ENCODE data around the gene HPS6. TPM values are rescaled to one million over a fixed set of nuclear protein-coding genes. Genes with fewer than 3 reads are reported as not detected.

The HPS6 gene
- total and polyA plus RNA-seq, 2 donors (not counting 1 experiment from before 2014, with no cell fraction given): 8.0 to 30.1 TPM

GRCh38 chr10:102086196-102086595, 21.0 kb downstream of the HPS6 start:
- no peak for TF ChIP-seq EZH2 (IDR thresholded peaks at IDR 0.05; ENCODE audit: low read length, missing control alignments)
- no peak for TF ChIP-seq CTCF (conservative IDR thresholded peaks at IDR 0.05 in 1 of 2, IDR thresholded peaks at IDR 0.05 in 1 of 2; ENCODE audit: low read depth in 1 of 2, low read length in 2 of 2)
- Histone ChIP-seq H3K4me1 (ENCODE audit: control insufficient read depth, extremely low read depth, insufficient read depth, low read length) (no peaks in the 10 kb centered on the region), H4K20me1 (ENCODE audit: control insufficient read depth, extremely low read depth, insufficient read depth, low read length) (no peaks in the 10 kb centered on the region), H3K27me3 (ENCODE audit: control insufficient read depth, insufficient read depth, low read length) (no peaks in the 10 kb centered on the region), H3K36me3 (ENCODE audit: control insufficient read depth, insufficient read depth, low read length) (no peaks in the 10 kb centered on the region), H3K4me2 (ENCODE audit: extremely low read depth, insufficient read depth, low read length) (no peak overlapping the region), H3K79me2 (ENCODE audit: control insufficient read depth, insufficient read depth, low read length) (no peaks in the 10 kb centered on the region), H3K4me3 (replicated peaks in 1 of 4; ENCODE audit: control extremely low read depth in 1 of 4, insufficient read depth in 1 of 4, low read depth in 3 of 4, low read length in 4 of 4) (no peak overlapping the region), H2AFZ (ENCODE audit: low read length) (no peak overlapping the region), H3K9ac (ENCODE audit: insufficient read depth, low read length) (no peak overlapping the region), H3K9me3 (ENCODE audit: control insufficient read depth, insufficient read depth, low read depth, low read length) (no peaks in the 10 kb centered on the region), H3K27ac (ENCODE audit: insufficient read depth, low read length) (no peak overlapping the region)
- no peak for DNase-seq (ENCODE audit: low read depth in 2 of 2)

GRCh38 chr10:102090772-102091171, 25.6 kb downstream of the HPS6 start:
- H3K27me3 ChIP-seq (ENCODE audit: control insufficient read depth, insufficient read depth, low read length): no peaks in the 10 kb centered on the region
- no peak overlapping the region for H3K9ac ChIP-seq (ENCODE audit: insufficient read depth, low read length)
- TF ChIP-seq EZH2 (IDR thresholded peaks at IDR 0.05; ENCODE audit: low read length, missing control alignments) (no peak), CTCF (conservative IDR thresholded peaks at IDR 0.05 in 1 of 2, IDR thresholded peaks at IDR 0.05 in 1 of 2; ENCODE audit: low read depth in 1 of 2, low read length in 2 of 2) (no peak)
- H3K9me3 ChIP-seq (ENCODE audit: control insufficient read depth, insufficient read depth, low read depth, low read length): no peaks in the 10 kb centered on the region
- H3K4me1 ChIP-seq (ENCODE audit: control insufficient read depth, extremely low read depth, insufficient read depth, low read length): no peaks in the 10 kb centered on the region
- H3K79me2 ChIP-seq (ENCODE audit: control insufficient read depth, insufficient read depth, low read length): no peaks in the 10 kb centered on the region
- no peaks in the 10 kb centered on the region for H4K20me1 ChIP-seq (ENCODE audit: control insufficient read depth, extremely low read depth, insufficient read depth, low read length)
- no peak overlapping the region for H2AFZ ChIP-seq (ENCODE audit: low read length)
- no peak overlapping the region for H3K4me3 ChIP-seq (replicated peaks in 1 of 4; ENCODE audit: control extremely low read depth in 1 of 4, insufficient read depth in 1 of 4, low read depth in 3 of 4, low read length in 4 of 4)
- DNase-seq (ENCODE audit: low read depth in 2 of 2): peak in 1 of 2 donors; percentile 9
- H3K27ac ChIP-seq (ENCODE audit: insufficient read depth, low read length): no peak overlapping the region
- H3K4me2 ChIP-seq (ENCODE audit: extremely low read depth, insufficient read depth, low read length): no peak overlapping the region
- no peaks in the 10 kb centered on the region for H3K36me3 ChIP-seq (ENCODE audit: control insufficient read depth, insufficient read depth, low read length)

- no peaks in the 10 kb centered on the region for H4K20me1 ChIP-seq (ENCODE audit: control insufficient read depth, extremely low read depth, insufficient read depth, low read length)
- H3K4me3 ChIP-seq (replicated peaks in 1 of 4; ENCODE audit: control extremely low read depth in 1 of 4, insufficient read depth in 1 of 4, low read depth in 3 of 4, low read length in 4 of 4): no peak overlapping the region
- no peak overlapping the region for H3K27ac ChIP-seq (ENCODE audit: insufficient read depth, low read length)
- H3K9ac ChIP-seq (ENCODE audit: insufficient read depth, low read length): no peak overlapping the region
- no peak for TF ChIP-seq EZH2 (IDR thresholded peaks at IDR 0.05; ENCODE audit: low read length, missing control alignments)
- no peak for TF ChIP-seq CTCF (conservative IDR thresholded peaks at IDR 0.05 in 1 of 2, IDR thresholded peaks at IDR 0.05 in 1 of 2; ENCODE audit: low read depth in 1 of 2, low read length in 2 of 2)
- H3K4me1 ChIP-seq (ENCODE audit: control insufficient read depth, extremely low read depth, insufficient read depth, low read length): no peaks in the 10 kb centered on the region
- no peaks in the 10 kb centered on the region for H3K79me2 ChIP-seq (ENCODE audit: control insufficient read depth, insufficient read depth, low read length)
- no peak for DNase-seq (ENCODE audit: low read depth in 2 of 2)
- no peaks in the 10 kb centered on the region for H3K27me3 ChIP-seq (ENCODE audit: control insufficient read depth, insufficient read depth, low read length)
- H3K9me3 ChIP-seq (ENCODE audit: control insufficient read depth, insufficient read depth, low read depth, low read length): no peaks in the 10 kb centered on the region
- H3K4me2 ChIP-seq (ENCODE audit: extremely low read depth, insufficient read depth, low read length): no peak overlapping the region
- H2AFZ ChIP-seq (ENCODE audit: low read length): no peak overlapping the region
- H3K36me3 ChIP-seq (ENCODE audit: control insufficient read depth, insufficient read depth, low read length): no peaks in the 10 kb centered on the region
Measured at GRCh38 chr10:102096449-102096848, 31.3 kb downstream of the HPS6 start.
